A549 (cell line): ENCODE measurements around the gene TFEB. TPM values are rescaled to one million over a fixed set of nuclear protein-coding genes. Genes with fewer than 3 reads are reported as not detected.
A peak's percentile ranks its signal among the peaks of the same experiment; 100 is the strongest.

ENCODE experiments used
- ATAC-seq, 2 experiments: fragments of 200-7000 bp in 1 of 2; fragments of >200 bp in 1 of 2; cut with Nextera tagmentation in 1 of 2; cut with Tn5 transposase in 1 of 2; 3 replicates each; pipeline versions ENCODE4 v1.8.0 to v1.9.1; 2018 to 2020; ENCODE audit warnings: mild to moderate bottlenecking in 1 of 2, moderate library complexity in 1 of 2
- CTCF ChIA-PET: fragments of 300-600 bp; sonication (Branson Sonifier 250); formaldehyde crosslinking; extraction: SDS; loops from one replicate; lab custom pipeline; 2021; ENCODE audit warnings: antibody characterized with exemption, inconsistent platforms; lab: Yijun Ruan, JAX
- POLR2A ChIA-PET: fragments of 350-600 bp; formaldehyde crosslinking; extraction: SDS; loops from one replicate; lab custom pipeline; 2021; ENCODE audit warnings: antibody characterized with exemption, inconsistent platforms; lab: Yijun Ruan, JAX
- DNase-seq, 2 experiments: peaks; one replicate each; pipeline versions ENCODE4 v3.0.0 to v3.0.0-alpha.2; 2011 to 2016; ENCODE audit warnings: low read depth in 1 of 2, low spot score in 1 of 2
- FAIRE-seq: peaks from 2 replicates; lab custom pipeline; 2011; peaks lifted over from hg19 to GRCh38; lab: Jason Lieb, UNC
- H3K27ac ChIP-seq, 2 experiments: fragments of >200 bp; sonication (Bioruptor Twin); formaldehyde crosslinking; 3 replicates each; pipeline ENCODE4 v1.5.1; 2016 to 2017
- H3K4me1 ChIP-seq: fragments of >200 bp; sonication (Bioruptor Twin); formaldehyde crosslinking; 3 replicates; pipeline ENCODE4 v1.6.1; 2016
- H3K4me2 ChIP-seq: fragments of >200 bp; sonication (Bioruptor Twin); formaldehyde crosslinking; 3 replicates; pipeline ENCODE4 v1.6.1; 2016
- H3K4me3 ChIP-seq: fragments of >200 bp; sonication (Bioruptor Twin); formaldehyde crosslinking; 3 replicates; pipeline ENCODE4 v1.5.1; 2016
- H3K9me3 ChIP-seq: fragments of >200 bp; sonication (Bioruptor Twin); formaldehyde crosslinking; 3 replicates; pipeline ENCODE4 v1.6.1; 2016
- CBX2 ChIP-seq: fragments of 200-600 bp; sonication (generic); IDR thresholded peaks from 2 replicates; pipeline ENCODE4 v1.6.1; 2016; ENCODE audit warnings: low read depth, mild to moderate bottlenecking, borderline replicate concordance
- CHD2 ChIP-seq: fragments of 150-350 bp; IDR thresholded peaks from 2 replicates; pipeline ENCODE4 v1.6.1; 2014; ENCODE audit warnings: low read length; ENCODE audit not compliant: partially characterized antibody
- CHD4 ChIP-seq: fragments of 200-600 bp; sonication (generic); IDR thresholded peaks from 2 replicates; pipeline ENCODE4 v1.6.1; 2016; ENCODE audit warnings: antibody characterized with exemption, mild to moderate bottlenecking, borderline replicate concordance
- CTCF ChIP-seq: fragments of >200 bp; sonication (Bioruptor Twin); formaldehyde crosslinking; IDR thresholded peaks from 3 replicates; pipeline ENCODE4 v1.5.1; 2016
- EP300 ChIP-seq, 2 experiments: fragments of >200 bp; sonication (Bioruptor Twin); formaldehyde crosslinking; IDR thresholded peaks; 2 replicates in 1 of 2; 3 replicates in 1 of 2; pipeline ENCODE4 v1.6.1; 2016 to 2017
- FOSB ChIP-seq: fragments of 250-450 bp; sonication (Bioruptor Pico); IDR thresholded peaks from 2 replicates; pipeline ENCODE4 v1.5.0; 2020; ENCODE audit warnings: mild to moderate bottlenecking, moderate library complexity
- HES2 ChIP-seq: fragments of >200 bp; sonication (Bioruptor Twin); formaldehyde crosslinking; IDR thresholded peaks from 2 replicates; pipeline ENCODE4 v1.6.1; 2016
- MAZ ChIP-seq: fragments of 150-350 bp; IDR thresholded peaks from 2 replicates; pipeline ENCODE4 v1.6.1; 2014; ENCODE audit warnings: antibody characterized with exemption, low read depth, low read length, borderline replicate concordance
- MYC ChIP-seq: IDR thresholded peaks from 2 replicates; pipeline ENCODE4 v1.6.1; 2012; ENCODE audit warnings: mild to moderate bottlenecking, inconsistent platforms, low read length, improper control_type of control experiment, borderline replicate concordance
- POLR2A ChIP-seq: IDR thresholded peaks from 2 replicates; pipeline ENCODE4 v1.6.1; 2012; ENCODE audit warnings: mild to moderate bottlenecking, low read length
- POLR2AphosphoS2 ChIP-seq: conservative IDR thresholded peaks from 2 replicates; pipeline ENCODE4 v1.6.1; 2012; ENCODE audit warnings: low read length, improper control_type of control experiment, inconsistent platforms
- RCOR1 ChIP-seq: fragments of 150-350 bp; IDR thresholded peaks from 2 replicates; pipeline ENCODE4 v1.6.1; 2014; ENCODE audit warnings: antibody characterized with exemption, low read length, low read depth
- SREBF2 ChIP-seq: fragments of 450-650 bp; IDR thresholded peaks from 2 replicates; pipeline ENCODE4 v1.6.1; 2014; ENCODE audit warnings: mild to moderate bottlenecking, moderate library complexity
- TFCP2L1 ChIP-seq: fragments of 250-450 bp; sonication (Bioruptor Pico); IDR thresholded peaks from 2 replicates; pipeline ENCODE4 v1.5.0; 2021; ENCODE audit warnings: mild to moderate bottlenecking
- TP53 ChIP-seq: fragments of 250-450 bp; sonication (Bioruptor Pico); IDR thresholded peaks from 2 replicates; pipeline ENCODE4 v1.5.0; 2021; ENCODE audit warnings: mild to moderate bottlenecking, moderate library complexity
- ZC3H11A ChIP-seq: fragments of 450-650 bp; IDR thresholded peaks from 2 replicates; pipeline ENCODE4 v1.6.1; 2014; ENCODE audit warnings: antibody characterized with exemption, mild to moderate bottlenecking
- ZNF302 ChIP-seq: fragments of 250-450 bp; sonication (Bioruptor Pico); IDR thresholded peaks from 2 replicates; pipeline ENCODE4 v1.9.0; 2021; ENCODE audit warnings: inconsistent platforms, mild to moderate bottlenecking, moderate library complexity
- ZSCAN20 ChIP-seq: fragments of 250-450 bp; sonication (Bioruptor Pico); IDR thresholded peaks from 2 replicates; pipeline ENCODE4 v1.8.0; 2022; ENCODE audit warnings: mild to moderate bottlenecking, moderate library complexity
- WGBS: methylation state at CpG from one replicate; pipeline ENCODE4 v1.1.6; 2017; ENCODE audit errors: missing lambda C conversion rate; 5-methylcytosine and 5-hydroxymethylcytosine counted together
- polyA plus RNA-seq, 4 experiments: library from polyadenylated mRNA; depleted of rRNA in 3 of 4; stranded (reverse); fragments of >200 nt; fragmentation: RNase III in 1 of 4; extraction: RNeasy Plus Mini Kit Qiagen cat#74134 plus additional on column Dnase treatment in 1 of 4; gene quantifications; 2 replicates in 3 of 4; 3 replicates in 1 of 4; pipeline ENCODE4 v1.2.3, GENCODE V29; 2011 to 2017
- TF ChIP-seq, protein P1 (sequence below): fragments of 250-450 bp; sonication (Bioruptor Pico); IDR thresholded peaks from 2 replicates; pipeline ENCODE4 v1.5.0; 2021; ENCODE audit warnings: mild to moderate bottlenecking, moderate library complexity, borderline replicate concordance
- TF ChIP-seq, protein P2 (sequence below): IDR thresholded peaks from 2 replicates; pipeline ENCODE4 v1.6.1; 2012; ENCODE audit warnings: low read depth, borderline replicate concordance
- TF ChIP-seq, protein P3 (sequence below): fragments of 150-350 bp; IDR thresholded peaks from 2 replicates; pipeline ENCODE4 v1.6.1; 2014; ENCODE audit warnings: low read depth, mild to moderate bottlenecking, low read length

Gene TFEB
- polyA plus RNA-seq, 2 of the 4 experiments (the other 2 are of a cell fraction): 3.1 to 6.1 TPM

DNA sequence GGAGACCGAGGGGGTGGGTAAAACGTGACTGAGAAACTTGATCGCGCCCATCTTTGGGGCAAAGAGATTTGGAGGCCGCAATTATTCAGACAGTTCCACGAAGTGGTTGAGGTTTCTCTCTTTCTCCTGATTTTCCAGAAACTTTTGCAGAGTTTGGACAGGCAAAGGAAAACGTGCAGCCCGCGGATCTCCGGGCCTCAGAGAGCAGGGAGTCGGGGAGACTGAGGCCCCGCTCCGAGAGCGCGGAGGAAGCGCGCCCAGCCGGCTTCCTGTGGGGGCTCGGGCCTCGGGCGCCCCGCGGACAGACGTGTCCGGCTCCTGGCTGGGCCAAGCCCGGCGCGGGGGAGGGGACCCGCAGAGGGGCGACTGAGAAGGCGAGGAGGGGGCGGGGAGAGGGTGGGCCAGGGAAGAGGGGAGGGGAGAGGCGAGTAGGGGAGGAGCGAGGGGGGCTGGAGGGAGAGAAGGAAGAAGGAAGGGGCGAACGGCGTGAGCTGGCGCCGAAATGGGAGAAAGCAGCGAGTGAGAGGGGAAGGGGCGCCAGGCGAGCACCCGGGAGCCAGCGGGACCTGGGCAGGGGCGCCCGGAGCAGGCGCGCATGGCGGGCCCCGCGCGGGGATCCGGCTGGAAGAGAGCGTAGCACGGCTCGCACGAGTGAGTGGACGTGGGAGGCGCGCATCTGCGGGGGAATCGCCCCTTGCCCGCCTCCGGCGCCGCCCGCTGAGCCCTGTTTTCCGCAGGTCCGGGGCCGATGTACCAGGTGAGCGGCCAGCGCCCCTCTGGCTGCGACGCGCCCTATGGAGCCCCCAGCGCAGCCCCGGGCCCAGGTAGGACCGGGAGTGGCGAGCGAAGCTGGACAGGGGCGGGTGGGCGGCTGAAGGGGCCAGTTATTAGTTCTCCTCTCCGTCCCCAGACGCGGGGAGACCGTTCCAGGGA is 97.1 kb downstream of the TFEB start, which contains the start of gene MDFI (continued):
- TF ChIP-seq ZNF302 (CRISPR knock-in tag) (no peak), TP53 (CRISPR knock-in tag) (no peak), MAZ (no peak), CBX2 (no peak)

DNA sequence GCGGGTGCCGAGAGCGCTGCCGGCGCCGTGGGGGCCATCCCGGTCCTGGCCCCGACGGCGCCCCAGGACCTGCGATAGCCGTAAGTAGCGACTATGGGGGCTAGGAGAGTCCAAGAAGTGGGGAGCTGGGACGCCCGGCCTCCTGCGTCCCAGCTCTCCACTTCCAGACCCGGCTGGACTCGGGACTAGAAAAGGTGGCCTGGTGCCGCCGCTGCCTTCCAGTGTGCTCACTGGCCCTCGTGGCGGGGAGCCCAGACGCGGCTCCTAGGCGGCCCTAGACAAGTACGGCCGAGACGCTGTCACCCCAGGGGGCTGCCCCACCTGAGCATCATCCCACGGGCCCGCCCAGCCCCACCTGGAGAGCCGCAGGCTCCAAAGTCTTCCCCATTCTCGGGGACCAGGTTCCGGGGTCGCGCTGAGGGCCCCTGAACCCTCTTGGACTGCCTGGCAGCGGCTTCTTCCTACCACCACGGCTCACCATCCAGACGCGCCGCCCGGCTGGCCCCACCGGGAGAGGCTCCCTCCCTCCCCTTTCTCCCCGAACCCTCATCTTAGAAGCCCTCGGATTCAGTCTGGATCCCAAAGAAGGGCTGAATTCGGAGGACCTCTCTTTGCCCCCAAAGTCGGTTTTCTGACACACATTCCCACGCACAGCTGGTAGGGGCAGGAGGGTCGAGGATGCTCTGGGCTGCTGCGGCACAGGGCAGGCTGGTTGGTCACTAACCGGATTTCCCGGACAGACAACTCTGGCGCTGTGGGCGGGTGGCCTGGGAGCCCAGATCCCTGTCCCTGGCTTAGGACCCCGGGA is 98.0 kb downstream of the TFEB start:
- POLR2A ChIA-PET: interaction anchor here (1.0 kb wide), 1 partner anchor 12 kb away, joined by 3 read pairs; no protein-coding TSS in a partner anchor

GRCh38 chr6:41636833-41637193 is 98.6 kb downstream of the TFEB start:
- no peak for TF ChIP-seq SREBF2
- no peak for TF ChIP-seq CTCF
- TF ChIP-seq TFCP2L1 (CRISPR knock-in tag): no peak
- no peak for TF ChIP-seq HES2
- no peak for TF ChIP-seq ZNF302 (CRISPR knock-in tag)
- TF ChIP-seq FOSB (CRISPR knock-in tag): no peak
- TF ChIP-seq ZC3H11A: no peak
- TF ChIP-seq ZSCAN20 (CRISPR knock-in tag): no peak
- TF ChIP-seq POLR2AphosphoS2: no peak
- no peak for TF ChIP-seq RCOR1
- no peak for TF ChIP-seq POLR2A
- TF ChIP-seq CHD2: no peak
- no peak for TF ChIP-seq CHD4
- TF ChIP-seq, protein P1, sequence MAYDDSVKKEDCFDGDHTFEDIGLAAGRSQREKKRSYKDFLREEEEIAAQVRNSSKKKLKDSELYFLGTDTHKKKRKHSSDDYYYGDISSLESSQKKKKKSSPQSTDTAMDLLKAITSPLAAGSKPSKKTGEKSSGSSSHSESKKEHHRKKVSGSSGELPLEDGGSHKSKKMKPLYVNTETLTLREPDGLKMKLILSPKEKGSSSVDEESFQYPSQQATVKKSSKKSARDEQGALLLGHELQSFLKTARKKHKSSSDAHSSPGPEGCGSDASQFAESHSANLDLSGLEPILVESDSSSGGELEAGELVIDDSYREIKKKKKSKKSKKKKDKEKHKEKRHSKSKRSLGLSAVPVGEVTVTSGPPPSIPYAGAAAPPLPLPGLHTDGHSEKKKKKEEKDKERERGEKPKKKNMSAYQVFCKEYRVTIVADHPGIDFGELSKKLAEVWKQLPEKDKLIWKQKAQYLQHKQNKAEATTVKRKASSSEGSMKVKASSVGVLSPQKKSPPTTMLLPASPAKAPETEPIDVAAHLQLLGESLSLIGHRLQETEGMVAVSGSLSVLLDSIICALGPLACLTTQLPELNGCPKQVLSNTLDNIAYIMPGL (CRISPR knock-in tag): no peak
- no peak for TF ChIP-seq EP300 (IDR thresholded peaks at IDR 0.05)
- no peak for TF ChIP-seq MYC
- TF ChIP-seq, protein P2, sequence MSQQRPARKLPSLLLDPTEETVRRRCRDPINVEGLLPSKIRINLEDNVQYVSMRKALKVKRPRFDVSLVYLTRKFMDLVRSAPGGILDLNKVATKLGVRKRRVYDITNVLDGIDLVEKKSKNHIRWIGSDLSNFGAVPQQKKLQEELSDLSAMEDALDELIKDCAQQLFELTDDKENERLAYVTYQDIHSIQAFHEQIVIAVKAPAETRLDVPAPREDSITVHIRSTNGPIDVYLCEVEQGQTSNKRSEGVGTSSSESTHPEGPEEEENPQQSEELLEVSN: no peak
- CTCF ChIA-PET: interaction anchor here (1.1 kb wide), 1 partner anchor 47 kb away, joined by 3 read pairs; no protein-coding TSS in a partner anchor
- Histone ChIP-seq H3K4me1 (0 out of 3 replicates have a peak, but pooled peaks cover 6% of the 10 kb centered on the region), H3K4me2 (peak overlapping the region; percentile 92), H3K4me3 (peak overlapping the region; percentile 39; the same call in 2 of the 3 replicates), H3K27ac (peak overlapping the region; percentile 70 to 87; a peak in 5 of 6 replicates), H3K9me3 (no peaks in the 10 kb centered on the region)
- POLR2A ChIA-PET: interaction anchor here (1.0 kb wide), 1 partner anchor 11 kb away, joined by 3 read pairs; no protein-coding TSS in a partner anchor
- DNase-seq (peak in 1 of 2 experiments; percentile 48), ATAC-seq (peak; percentile 84 to 88), FAIRE-seq (no peak)
- WGBS: 9% methylated on average over 9 of the region's 31 CpGs

More for the DNA sequence above, 98.0 kb downstream of the TFEB start:
- FAIRE-seq (no peak), ATAC-seq (peak; percentile 14 to 49; a peak in 3 of 6 replicates), DNase-seq (no peak)
- CTCF ChIA-PET: interaction anchor here (1.1 kb wide), 1 partner anchor 47 kb away, joined by 3 read pairs; no protein-coding TSS in a partner anchor
- TF ChIP-seq, protein P3, sequence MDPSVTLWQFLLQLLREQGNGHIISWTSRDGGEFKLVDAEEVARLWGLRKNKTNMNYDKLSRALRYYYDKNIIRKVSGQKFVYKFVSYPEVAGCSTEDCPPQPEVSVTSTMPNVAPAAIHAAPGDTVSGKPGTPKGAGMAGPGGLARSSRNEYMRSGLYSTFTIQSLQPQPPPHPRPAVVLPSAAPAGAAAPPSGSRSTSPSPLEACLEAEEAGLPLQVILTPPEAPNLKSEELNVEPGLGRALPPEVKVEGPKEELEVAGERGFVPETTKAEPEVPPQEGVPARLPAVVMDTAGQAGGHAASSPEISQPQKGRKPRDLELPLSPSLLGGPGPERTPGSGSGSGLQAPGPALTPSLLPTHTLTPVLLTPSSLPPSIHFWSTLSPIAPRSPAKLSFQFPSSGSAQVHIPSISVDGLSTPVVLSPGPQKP: no peak
- no peak for TF ChIP-seq ZSCAN20 (CRISPR knock-in tag)
- peak overlapping the region; percentile 92 for H3K4me2 ChIP-seq
- H3K4me1 ChIP-seq: 0 out of 3 replicates have a peak, but pooled peaks cover 6% of the 10 kb centered on the region
- no peaks in the 10 kb centered on the region for H3K9me3 ChIP-seq
- peak overlapping the region; percentile 39; the same call in 2 of the 3 replicates for H3K4me3 ChIP-seq
- H3K27ac ChIP-seq: peak overlapping the region; percentile 70 to 87; a peak in 5 of 6 replicates
- 89% methylated on average over 17 of the region's 54 CpGs for WGBS
